GM19395 (cell line): ENCODE measurements around the gene CCDC78.
"Not testable (repeated sequence)": the region's sequence is repeated elsewhere in the genome, so short reads cannot be mapped to it uniquely, and the experiment has no call there.

Experiments used
- ATAC-seq: cut with Tn5 transposase; IDR thresholded peaks from one replicate; pipeline ENCODE4 v1.9.1; 2021; ENCODE audit warnings: mild to moderate bottlenecking, moderate library complexity; ENCODE audit not compliant: unreplicated experiment

Gene CCDC78

DNA sequence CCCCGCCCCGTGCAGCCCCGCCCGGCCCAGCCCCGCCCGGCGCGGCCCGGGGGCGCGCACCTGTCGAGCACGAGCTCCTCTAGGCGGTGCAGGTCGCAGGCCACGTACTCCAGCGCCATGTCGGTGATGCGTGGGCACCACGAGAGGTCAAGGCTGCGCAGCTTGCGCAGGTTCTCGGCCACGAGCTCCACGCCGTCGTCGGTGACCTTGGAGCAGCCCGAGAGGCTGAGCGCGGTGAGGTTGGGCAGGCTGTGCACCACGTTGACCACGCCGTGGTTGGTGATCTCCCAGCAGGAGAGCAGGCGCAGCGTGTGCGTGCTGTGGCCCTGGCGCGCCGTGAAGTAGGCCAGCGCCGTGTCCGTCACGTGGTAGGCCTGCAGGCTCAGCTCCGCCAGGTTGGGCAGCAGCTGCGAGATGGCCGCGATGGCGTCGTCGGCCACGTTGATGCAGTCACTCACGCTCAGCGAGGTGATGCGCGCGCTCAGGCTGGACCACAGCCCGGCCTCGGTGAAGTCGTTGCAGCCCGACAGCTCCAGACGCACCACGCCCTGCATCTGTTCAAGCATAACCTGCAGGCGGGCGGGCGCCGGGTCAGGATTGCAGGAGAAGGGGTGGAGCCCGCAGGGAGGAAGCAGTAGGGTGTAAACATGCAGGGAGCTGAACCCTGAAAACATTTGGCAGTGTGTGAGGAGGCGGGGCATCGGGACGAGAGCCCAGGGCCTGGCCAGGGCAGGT is 30.7 kb downstream of the CCDC78 start:
- no peak for ATAC-seq

GRCh38 chr16:694863-695354 is 31.3 kb downstream of the CCDC78 start:
- no peak for ATAC-seq

GRCh38 chr16:694187-694862 is 31.9 kb downstream of the CCDC78 start:
- no peak for ATAC-seq

DNA sequence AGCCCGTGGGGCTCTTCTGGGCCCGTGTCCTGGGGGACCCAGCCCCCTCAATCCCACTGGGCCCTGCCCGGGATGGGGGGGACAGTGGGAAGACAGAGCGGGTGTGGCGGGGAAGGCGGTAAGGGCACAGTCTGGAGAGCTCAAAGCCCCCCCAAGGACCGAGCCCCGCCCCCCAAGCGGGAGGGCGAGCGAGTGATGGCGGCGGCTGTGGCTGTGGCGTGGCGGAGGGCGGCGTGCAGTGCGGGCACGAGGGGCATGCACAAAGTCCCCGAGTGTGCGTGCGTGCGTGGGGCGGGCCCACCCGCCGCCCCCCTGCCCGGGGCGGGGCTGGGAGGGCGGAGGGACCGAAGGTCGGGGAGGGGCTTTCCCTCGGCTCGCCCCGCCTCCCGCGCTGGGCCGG is 32.5 kb downstream of the CCDC78 start:
- no peak for ATAC-seq

DNA sequence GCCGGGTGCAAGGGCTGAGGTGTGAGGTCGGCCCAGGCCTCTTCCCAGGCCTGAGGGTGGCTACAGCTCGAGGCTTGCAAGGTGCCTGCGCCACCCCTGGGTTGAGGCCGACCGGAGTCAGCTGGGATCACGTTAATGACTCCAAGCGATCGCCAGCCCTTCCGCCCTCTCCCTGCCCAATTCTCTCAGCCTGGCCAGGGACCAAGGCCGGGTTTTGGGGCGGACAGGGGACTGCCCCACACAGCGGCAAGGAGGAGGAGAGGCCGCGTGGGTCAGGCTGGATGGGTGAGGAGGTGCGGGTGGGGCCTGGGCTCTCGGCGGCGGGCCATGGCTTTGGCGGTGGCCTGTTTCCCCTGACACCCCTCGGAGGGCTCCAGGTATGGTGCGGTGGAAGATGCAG is 32.9 kb downstream of the CCDC78 start:
- no peak for ATAC-seq

DNA sequence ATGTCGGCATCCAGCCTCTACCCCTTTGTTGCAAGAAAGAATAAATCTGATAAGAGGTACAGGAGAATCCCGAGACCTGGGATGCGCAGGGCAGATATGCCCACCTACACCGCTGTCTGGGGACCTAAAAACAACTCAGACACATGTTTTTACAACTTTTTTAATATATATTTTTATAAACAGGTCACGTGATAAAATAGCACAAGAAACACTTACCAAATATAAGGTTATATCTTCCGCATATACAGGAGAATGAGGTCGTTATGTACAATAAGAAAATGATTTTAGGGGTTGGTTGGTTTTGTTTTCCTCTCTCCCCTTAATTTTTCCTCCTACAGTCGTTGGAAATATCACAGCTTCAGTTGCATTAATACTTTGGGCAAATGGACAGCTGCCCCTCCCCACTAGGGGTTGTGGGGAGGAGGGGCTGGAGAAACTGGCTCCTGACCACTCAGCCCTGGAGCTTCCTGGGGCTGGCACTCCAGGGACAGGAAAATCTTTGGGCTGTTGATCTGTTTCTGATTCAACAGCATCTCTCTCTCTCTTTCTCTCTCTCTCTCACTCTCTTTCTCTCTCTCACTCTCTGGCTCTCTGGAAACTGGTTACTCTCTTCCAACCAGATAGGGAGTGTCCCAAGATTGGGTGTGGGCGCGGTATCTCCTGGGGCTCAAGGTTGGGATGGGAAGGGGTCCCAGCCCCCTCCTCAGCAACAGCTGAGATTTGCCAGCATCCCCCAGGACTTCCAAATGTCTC is 33.7 kb downstream of the CCDC78 start:
- ATAC-seq = no peak

- ATAC-seq = not testable (repeated sequence)
Observed at GRCh38 chr16:691242-691641, 35.0 kb downstream of the CCDC78 start.

DNA sequence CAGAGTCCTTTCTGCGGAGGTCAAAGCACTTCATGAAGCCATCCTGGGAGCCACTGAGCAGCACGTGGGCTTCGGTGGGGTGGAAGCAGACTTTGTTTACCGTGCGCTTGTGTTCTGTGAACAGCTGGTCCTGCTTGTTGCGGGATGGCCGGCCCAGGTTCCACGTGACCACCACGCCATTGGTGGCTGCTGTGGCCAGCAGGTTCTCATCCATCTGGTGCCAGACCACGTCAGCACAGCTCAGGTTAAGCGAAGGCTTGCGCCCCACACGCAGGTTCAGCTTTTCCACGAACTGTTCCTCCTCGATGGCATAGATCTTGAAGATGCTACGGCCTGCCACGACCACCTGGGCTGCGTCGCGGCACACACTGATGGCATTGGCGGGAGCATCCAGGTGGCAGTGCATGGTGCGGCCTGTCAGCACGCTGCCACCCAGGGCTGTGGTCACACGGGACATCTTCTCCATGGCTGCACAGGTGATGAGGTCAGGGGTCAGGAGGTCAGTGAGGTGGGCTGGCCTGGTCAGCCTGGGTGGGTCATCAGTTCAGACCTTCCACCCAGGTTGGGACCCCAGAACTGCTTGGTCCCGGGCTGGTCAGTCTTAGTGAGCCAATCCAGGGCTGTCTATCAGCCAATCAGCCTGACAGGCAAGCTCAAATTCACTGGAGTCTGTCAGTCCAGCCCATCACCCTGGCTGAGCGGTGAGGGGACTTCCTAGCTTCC is 36.9 kb downstream of the CCDC78 start:
- ATAC-seq = no peak

- ATAC-seq = no peak
Observed at GRCh38 chr16:687499-687898, 38.7 kb downstream of the CCDC78 start.

DNA sequence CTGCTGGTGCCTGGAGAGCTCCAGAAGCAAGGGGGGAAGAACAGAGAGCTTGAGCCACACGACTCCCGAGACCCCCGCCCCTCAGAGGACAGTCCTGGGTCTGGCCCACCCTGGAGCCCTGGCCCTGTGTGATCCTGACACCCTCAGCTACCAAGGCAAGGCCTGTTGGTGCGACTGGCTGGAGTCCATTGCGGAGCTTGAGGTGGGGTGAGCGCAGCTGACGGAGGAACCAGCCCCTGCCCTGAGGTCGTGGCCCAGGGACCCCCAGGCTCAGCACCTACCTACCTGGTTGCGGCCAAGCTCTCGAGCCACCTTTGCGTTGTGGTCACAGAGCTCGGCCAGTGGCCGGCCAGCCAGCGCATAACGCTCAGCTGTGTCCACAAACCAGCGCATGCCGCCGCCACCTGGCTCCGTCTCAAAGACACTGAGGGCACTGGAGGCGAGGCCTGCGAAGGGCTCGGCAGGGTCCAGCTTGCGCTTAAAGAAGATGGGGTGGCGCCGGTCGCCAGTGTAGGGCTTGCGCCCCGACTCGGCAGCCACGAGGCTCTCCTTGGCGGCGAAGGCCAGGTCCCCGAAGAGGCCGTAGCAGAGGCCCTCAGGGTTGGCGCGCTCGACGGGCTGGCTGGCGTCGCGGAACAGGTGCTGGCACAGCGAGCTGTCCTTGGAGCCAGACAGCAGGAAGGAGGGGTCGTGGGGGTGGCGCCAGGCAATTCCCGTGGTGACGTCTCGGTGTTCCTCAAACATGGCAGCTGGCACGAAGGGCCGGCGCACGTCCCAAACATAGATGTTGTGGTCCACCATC is 39.6 kb downstream of the CCDC78 start:
- ATAC-seq = no peak

GRCh38 chr16:685967-686366 is 40.3 kb downstream of the CCDC78 start:
- ATAC-seq = no peak

DNA sequence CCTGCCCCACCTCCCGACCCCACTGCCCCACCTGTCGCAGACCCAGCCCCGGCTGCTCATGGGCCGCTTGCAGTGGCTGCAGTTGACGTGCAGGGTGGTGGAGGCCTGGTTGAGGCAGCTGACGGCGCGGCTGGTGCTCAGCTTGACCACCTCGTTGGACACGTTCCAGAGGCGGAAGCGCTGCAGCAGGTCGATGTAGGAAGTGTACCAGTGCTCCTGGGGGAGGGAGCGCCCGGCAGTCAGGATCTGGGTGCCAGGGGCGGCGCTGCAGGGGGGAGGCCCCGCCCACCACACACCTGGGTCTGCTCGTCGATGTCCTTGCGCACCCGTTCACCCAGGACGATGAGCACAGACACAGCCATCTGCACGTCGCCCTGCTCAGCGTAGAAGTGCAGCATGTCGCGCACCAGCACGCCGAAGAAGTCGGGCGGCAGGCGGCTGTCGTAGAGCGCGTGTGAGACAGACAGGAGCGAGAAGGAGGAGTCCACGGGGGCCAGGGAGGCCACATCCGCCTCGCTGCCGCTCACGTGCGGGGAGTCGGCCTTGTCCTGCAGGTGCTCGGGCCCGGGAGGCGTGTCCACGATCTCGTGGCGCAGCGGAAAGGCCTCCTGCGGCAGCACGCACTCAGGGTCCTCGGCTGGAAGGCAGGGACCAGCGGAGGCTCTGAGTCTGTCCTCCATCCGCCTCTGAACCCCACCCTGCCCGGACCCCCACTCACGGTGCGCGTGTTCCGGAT is 41.1 kb downstream of the CCDC78 start:
- ATAC-seq = no peak

DNA sequence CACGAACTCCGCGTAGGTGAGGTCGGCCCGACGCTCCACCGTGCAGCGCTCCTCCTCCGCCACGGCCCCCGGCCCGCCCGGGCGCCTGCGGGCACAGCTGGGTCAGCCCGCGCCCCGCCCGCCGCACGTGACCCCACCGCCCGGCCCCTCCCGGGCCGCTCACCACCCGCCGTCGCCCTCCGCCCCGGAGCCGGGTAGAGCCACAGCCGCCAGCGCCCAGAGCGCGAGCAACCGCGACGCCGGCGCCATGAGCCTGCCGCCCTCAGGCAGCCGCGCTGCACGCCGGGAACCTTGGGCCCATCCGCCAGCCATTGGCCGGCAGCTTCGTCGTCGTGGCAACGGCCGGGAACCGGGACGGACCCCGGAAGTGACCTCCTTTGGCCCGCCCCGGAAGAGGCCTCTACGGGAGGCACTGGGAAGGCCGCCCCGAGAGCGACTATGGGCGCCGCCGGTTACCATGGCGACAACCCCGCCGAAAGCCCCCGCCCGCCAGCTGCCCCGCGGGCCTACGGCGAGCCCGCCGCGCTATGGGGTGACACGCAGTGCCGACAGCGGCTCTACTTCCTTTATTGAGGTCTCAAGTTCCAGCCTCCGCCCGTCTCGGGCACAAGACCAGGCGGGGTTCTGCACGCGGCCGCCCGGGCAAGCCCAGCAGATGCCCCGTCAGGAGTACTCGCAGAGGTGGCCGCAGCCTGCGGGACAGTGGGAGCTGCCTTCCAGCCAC is 42.0 kb downstream of the CCDC78 start, which contains the start of gene JMJD8:
TSS of gene JMJD8 (minus strand) at position 264 of the 724 bp plus-strand sequence. CDS start at position 249, 15 bp downstream.
- ATAC-seq = peak; percentile 71

DNA sequence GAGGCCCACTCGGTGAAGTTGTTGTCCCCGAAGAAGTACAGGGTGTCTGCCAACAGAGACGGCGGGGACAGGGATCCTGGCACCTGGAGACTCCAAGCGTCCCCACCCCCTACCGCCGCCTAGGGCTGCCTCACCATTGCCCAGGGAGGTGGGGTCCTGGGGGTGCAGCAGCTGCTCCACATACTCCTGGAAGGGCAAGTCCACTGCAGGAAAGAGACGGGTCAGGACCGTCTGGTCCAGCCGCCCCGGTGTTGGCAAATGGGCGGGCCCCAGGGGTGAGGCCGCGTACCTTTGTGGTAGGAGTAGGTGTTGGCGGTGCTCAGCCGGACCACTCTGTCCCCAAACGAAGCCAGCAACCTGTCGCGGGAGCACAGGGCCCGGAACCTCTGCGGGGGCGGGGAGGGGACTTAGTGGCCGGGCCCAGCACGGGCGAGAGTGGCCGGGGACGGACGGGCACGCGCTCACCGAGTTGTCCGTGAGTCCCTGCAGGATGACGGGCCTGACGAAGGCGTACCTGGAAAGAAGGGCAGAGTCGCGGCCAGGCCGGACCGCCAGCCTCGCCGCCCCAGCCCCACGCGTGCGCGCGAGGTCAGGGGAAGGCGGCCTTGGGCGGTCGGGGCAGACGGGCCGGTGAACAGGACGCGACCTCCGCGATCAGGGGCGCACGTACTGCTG is 42.7 kb downstream of the CCDC78 start:
- ATAC-seq = no peak

DNA sequence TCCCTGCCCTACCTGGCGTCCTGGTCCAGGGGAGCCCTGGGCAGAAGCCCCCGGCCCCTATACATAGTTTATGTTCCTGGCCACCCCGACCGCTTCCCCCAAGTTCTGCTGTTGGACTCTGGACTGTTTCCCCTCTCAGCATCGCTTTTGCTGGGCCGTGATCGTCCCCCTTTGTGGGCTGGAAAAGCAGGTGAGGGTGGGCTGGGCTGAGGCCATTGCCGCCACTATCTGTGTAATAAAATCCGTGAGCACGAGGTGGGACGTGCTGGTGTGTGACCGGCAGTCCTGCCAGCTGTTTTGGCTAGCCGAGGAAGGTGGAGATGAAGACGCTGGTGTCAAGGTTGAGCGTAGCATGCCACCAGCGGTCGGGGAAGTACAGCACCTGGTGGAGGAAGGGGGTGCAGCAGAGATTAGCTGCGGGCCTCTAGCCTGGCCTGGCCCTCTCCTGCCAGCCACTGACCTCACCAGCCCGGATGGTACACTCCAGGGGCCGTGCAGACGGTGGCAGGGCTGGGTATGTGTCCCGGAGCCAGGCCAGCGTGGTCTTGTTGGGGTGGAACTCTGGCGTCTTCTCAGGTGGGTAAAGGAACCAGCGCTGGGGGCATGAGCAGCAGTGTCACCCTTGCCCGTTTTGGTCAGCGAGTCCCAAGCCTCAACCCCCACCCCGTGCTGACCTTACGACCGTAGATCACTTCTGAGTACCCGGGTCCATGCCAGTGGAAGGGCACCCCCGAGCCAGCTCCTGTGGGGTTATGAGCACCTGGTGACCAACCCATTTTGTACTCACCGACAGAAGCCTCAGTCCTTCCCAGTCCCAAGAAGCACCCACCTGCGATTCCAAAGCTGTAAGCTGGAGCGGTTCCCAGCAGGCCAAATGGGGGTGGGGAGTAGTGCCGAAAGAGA is 43.5 kb downstream of the CCDC78 start:
- ATAC-seq = no peak

DNA sequence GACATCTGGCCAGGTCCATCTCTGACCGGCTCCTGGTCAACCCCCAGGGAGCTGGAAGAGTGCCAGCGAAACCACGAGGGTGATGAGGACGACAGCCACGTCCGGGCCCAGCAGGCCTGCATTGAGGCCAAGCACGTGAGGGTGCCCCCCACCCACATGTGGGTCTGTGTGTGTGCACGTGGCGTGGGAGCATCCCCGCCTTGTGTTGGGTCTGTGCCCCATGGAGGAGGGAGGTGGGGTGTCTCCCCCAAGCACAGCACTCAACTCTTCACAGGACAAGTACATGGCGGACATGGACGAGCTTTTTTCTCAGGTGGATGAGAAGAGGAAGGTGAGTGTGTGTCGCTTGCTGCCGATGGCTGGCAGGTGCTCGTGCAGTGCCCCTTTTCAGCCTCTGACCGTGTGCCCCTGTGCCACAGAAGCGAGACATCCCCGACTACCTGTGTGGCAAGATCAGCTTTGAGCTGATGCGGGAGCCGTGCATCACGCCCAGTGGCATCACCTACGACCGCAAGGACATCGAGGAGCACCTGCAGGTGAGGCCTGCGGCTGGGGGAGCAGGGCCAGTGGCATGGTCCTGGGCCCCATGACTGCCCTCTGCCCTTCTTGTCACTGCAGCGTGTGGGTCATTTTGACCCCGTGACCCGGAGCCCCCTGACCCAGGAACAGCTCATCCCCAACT is 44.4 kb downstream of the CCDC78 start:
- no peak for ATAC-seq
